IPS DF 19.7 (cell line): ENCODE data around the gene FRMD3.

Experiments
- DNase-seq: peaks from one replicate; pipeline ENCODE4 v3.0.0-alpha.2; 2013; ENCODE audit warnings: low read depth, low spot score

The FRMD3 gene

DNA sequence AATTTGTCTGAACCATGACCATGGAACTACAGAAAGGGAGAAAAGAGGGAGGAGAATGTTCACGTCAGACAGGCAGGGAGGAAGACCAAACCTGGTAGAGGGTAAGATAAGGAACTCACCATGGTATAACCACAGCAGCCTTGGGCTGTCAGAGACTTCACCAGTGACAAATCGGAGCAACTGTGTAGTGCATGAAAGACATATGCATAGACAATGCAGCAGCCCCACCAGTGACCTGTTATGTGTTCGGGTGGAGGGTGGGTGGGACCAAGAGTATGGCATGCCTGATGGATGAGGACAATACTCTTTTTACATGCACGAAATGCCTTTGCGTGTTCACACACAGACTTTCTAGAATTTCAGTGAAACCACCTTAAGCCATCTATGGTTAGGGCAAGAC is 253.5 kb downstream of the FRMD3 start:
- DNase-seq: no peak

DNA sequence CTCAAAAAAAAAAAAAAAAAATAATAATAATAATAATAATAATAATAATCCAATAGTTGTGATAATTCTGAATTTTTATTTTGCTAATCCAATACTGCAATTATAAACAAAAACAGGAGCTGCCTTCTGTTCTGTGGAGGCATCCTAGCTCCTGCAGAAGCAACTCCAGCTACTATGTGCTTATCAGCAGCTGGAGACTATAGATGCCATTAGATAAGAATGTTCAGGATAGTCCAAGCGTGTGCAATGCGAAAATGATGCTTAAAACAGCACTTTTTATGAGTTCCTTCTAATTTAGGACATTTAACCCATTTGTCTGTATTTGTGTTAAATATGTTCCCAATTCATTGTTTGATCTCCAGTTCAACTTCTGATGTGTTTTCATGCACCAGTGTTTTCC is 254.7 kb downstream of the FRMD3 start:
- no peak for DNase-seq

DNA sequence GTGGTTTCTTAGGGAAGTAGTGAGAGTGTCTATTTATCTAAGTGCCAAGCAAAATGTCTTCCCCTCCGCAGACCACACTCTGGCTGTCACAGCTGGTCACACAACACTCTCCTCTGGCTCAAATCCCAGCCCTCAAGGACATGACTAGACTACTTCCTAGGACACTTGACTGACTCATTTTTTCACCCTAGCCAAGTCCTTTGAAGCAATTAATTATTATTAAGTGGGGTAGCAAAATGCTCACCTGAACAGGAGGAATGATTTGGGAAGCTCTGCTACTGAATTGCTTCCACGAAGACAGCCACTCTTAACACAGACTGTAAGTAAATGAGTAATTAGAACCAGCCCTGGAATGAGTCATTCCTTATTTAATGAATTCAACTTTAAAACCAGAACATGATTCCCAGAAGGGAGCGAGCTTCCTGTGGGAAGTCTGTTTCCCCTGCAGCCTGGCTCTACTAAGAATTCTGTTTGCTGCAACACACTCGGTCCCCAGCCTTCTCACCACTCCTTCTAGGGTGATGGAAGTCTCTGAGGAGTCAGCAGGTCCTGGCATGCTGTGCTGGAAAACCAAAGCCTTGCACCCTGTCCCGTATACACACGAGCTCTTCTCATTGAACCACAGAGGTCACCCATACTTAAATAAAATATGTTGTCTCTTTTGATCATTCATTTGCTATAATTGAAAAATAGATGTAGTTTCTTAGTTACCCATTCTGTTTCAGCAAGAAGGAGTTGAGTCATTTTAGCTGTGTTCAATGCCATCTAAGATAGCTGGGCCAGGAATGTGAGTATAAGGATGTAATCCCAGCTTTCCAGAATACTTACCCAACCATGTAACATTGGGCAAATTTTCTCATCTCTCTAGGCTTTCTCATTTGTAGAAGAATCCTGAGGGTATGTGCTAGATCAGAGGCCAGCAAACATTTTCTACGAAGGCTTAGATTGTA is 256.6 kb downstream of the FRMD3 start:
- no peak for DNase-seq

DNA sequence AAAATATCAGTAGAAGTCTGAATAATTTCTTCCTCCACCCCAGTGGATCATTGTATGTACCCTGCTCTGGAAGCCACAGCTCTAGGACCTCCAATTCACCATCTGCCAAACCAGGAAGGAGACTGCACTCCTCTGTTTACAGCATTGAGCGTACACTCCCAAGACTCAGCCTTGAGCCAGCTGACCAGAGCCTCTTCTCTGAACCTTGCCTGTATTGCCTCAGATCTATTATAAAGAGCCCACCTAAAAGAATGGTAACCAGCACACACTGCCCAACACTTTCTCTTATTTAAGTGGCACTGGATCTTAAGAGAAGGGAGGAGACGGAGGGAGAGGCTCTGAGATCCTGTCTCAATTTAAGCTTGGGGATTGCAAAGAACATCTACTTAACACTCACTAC is 257.4 kb downstream of the FRMD3 start:
- DNase-seq: no peak

DNA sequence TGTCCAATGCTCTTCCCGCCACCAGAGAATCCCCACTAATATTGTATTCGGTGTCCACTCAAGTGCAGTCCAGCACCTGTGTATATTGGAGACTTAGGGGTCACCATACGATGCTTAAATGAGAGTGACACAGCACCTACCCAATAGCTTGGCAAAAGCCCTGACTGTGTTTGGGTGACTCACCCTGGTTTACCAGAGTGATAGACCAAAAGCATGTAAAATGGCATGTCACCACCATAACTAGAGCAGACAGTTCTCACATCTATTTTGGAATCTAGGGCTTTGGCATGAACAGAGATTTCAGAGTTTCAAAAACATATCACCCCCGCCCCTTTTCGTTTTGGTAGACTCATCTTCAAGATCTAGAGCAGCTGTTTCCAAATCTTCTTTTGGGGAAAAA is 257.9 kb downstream of the FRMD3 start:
- no peak for DNase-seq

DNA sequence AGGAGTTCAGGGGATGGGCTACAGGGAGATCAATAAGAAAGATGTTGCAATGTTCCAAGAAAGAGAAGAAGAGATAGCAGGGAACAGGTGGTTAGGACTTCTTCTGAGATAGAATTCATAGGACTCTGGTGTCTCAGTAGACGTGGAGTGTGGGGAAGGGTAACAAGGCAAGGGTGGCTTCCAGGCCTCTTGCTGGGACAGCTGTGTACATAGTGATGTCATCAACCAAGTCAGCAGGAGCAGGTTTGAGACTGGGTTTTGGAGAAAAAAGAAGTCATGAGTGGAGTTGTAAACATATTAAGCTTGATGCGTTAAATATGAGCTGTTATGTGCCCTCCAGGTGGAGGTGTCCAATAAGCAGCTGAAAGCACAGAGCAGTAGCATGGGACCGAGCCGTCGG is 263.4 kb downstream of the FRMD3 start:
- DNase-seq: no peak

DNA sequence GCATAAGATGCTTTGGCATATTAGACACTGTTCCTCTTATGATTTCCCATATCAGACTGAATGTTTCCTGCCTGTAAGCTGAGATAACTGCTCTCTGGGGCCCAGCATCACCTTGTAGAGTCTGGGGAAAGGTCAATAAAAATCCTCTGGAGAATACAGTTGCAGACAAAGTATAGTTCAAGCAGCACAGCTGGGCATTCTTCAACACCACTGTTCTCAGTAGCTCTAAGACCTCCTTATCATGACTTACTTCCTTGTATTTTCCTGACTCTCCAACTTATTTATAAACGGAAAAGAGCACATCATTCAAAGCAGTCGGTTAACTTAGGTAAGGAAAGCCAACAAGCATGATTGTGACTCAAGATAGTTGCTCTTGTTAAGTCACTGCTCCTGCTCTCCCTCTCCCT is 266.5 kb downstream of the FRMD3 start:
- no peak for DNase-seq

DNA sequence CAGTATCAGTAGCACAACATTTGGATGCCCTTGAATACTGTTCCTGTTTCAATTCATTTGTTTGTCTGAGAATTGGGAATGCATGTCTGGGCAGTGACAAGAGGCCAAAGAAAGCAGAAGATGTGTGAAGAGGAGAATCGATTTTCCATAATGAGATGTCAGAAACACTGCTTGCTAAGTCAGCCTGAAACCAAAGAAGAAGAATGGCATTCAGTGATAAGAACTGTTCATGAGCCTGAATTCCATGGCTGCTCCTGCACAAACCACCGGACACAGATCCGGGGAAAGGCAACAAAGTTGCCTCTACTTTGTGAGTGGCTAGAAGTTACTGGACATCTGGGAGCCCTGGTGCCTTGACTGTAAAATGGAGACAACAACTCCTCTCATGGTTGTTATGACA is 268.1 kb downstream of the FRMD3 start:
- no peak for DNase-seq

DNA sequence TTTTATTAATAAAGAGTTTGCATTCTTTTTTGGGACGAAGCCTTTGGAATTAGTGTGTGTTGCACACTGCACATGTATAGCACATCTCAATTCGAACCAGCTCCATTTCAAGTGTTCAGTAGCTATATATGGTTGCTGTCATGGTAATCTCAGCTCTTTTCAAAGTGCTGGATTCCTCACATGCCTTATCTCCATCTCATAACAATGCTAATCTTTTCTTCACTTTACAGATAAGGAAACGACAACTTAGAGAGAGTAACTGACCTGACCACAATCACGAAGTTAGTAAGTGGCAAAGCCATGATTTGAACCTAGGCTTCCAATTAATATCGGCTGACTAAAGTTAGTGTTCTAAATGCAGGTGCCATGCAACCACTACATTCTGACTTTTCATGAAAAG is 270.5 kb downstream of the FRMD3 start:
- no peak for DNase-seq

DNA sequence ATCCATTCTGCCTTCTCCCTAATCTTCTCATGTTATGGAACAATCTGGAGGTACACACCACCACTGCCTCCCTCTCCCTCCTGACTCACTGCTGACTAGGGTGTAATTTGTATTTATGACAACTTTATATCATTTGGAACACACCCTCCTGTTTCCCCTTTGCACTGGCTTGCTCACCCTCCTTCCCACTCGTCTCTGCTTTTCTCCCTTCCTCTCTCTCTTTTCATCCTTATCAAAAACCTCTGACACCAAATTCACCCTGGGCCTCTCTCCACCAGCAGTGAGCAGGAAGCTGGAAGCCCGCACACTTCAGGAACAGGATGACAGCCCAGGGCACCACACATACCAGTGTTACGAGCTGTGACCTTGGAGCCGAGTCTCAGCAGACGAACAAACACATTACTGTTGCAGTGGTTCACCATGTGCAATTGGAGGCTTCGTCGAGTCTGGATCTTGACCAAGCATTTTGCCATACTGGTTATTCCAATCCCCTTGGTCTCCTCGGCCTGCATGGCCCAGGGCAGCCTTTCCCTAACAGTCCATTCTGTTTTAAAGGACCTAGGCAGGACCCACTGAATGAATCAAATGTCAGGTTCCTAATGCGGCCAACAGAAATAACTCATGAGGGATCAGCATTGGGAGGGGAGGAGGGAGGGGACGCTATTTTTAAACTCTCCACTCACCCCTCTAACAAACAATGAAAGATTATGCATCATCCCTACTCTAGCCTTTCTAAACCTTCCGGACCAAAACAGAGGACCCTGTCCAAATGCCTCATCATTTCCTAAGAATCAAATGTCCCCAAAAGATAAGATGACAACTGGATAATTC is 271.3 kb downstream of the FRMD3 start:
- no peak for DNase-seq

DNA sequence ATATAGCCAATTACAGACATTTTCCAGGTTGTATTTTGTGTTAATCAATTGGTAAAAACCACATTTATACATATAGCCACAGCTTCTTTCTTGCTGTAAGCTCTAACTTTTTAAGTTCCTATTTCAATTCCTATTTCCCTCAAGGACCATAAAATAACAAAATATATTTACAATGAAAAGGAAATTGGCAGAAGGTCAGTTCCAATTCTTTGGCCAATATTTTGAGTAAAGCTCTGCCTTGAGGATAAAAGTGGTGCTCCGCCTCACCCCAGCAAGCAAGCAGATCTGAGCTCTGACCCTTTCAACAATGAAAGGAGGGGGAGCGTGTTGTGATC is 271.9 kb downstream of the FRMD3 start:
- no peak for DNase-seq

DNA sequence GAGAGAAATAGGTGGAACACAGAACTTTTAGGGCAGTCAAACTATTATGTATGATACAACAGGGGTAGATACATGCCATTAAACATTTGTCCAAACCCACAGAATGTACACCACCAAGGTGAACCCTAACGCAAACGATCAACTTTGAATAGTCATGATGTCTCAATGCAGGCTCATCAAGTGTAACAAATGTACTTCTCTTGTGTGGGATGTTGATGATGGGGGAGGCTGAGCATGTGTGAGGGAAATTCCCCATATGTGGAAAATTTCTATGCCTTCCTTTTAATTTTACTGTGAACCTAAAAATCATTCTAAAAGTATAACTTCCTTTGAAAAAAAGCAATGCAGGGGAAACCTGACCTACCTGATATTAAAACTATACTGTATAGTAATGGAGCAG is 273.9 kb downstream of the FRMD3 start:
- DNase-seq: no peak

DNA sequence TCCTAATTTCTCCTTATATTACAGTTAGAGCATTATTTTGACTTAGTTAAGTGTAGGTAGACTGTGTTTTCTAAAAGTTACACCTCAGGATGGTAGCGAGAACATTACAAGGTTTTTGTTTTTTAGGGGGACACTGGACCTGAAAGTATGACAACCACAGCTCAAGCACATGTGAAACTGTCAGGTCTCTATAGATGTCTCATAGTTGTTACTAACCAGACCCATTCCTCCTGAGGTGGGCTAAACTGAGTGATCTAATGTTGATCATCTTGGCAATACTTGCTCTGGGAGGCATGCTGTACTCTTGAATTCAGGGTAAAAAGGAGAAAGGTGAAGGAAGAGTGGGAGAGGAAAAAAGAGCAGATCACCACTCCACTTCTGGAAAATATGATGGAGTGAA is 278.6 kb downstream of the FRMD3 start:
- DNase-seq: no peak

DNA sequence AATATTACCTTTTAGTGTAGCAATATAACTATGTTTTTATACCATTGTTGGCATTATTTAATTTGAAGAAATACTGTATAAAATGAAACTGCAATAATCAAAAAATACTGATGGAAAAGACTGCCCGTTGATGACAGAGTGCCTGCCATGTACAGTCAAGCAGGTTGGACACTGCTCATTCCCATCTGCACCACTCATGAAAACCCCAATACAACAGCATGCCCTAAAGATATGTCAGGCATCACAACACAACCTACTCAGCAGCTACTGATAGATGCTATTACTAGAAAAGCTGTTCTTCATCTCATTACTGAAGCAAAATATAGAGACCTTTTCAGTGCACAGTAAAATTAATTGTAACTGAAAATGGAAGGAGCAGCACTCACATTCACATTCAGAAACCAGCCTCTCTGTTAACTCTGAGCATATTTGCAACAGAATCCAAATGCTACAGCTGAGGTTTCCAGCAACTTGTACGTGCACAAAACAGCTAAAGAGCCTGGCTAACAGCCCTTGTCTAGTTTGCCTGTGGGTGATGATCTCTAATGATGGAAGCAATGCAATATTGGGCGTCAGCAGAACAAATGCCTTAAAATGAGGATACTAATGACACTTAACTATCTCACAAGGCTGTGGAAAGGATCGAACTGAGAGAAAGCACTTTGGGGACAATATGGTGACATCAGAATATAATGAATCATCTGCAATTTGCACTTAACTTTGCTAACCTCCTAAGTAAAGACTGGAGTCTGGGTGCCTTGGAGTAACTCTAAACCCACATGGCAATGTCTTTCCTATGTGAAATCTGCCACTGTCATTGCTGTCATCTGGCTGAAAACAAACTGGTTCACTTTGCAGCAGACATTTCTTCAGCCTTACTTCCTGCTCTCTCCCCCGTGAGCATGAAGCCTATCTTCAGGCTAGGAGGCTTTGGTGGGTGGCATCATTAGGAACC is 280.0 kb downstream of the FRMD3 start:
- DNase-seq: no peak

DNA sequence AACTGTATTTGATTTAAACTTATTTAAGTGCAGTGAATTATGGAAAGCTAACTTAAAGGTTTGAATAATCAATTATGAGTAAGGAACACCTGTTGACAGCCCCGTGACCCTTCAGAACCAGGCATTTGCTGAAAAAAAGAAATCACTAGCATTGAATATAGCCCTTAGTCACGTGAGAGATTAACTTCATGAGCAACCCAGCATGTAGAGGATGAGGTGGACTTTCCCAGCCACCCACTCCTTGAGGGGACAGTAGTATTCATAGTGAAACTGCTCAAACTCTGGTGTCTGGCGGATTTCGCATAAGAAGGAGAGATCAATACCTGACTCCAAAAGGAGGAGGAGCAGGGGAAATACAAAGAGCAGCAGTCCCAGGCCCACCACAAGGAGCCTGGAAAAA is 290.5 kb downstream of the FRMD3 start:
- no peak for DNase-seq

DNA sequence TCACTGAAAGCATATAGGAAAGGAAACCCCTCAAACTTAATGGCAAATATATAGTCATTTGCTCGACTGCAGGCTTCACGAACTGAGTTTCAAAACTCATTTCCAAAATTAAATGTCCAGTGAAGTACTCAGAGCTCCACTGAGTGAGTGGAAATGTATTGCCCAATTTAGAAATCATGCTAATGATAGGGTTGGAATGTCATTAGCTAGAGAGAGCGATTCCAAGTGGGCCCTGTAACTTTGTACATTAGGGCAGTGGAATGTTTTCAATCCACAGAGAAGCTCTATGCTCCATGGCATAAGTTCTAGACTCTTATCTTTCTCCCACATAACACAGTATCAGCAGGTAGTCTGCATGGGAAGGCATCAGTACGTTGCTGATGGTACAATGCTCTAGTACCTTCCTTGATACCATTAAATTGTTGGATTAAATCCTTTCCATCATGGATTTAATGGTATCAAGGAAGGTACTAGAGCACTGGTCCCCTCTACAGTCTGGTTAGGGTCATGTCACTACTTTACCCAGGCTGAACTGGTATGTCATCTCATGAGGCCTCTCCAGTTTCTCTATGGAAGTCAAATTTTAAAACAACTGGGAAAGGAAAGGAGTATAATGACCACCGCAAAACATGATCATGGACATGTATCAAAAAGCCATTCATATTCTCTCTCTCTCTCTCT is 292.1 kb downstream of the FRMD3 start:
- no peak for DNase-seq

DNA sequence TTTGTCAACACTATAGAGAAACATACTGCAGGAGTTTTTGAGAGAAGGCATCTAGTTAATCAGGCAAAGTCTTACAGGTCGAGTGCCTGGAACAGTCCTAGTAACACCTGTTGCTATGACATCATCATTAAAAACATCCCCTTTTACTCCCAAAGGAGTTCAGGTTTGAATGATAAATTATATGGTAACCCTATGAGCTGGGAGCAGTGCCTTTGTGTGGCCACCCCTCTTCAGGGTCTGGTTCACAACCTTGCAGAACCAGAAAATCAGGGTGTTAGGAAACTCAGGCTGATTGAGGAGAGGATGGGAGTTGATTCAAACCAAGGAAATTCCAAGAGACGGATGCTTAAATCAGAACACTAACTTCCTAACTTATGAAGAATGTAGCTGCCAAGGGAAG is 296.1 kb downstream of the FRMD3 start:
- no peak for DNase-seq

DNA sequence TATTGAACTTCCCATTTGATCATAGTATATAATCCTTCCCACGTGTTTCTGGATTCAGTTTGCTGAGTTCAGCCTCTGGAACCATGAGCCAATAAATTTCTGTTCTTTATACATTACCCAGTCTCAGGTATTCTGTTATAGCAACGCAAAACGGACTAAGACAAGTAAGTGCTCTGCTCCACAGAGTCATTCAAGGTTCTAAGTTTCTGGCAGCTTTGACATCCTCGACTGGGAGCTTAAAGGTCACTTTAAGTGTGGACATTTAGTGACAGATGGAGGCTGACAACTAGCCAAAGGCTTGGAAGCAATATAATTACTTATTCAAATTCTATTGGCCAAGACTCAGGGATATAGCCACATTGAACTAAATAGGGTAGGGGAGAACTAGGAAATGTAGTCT is 297.5 kb downstream of the FRMD3 start:
- DNase-seq: no peak

DNA sequence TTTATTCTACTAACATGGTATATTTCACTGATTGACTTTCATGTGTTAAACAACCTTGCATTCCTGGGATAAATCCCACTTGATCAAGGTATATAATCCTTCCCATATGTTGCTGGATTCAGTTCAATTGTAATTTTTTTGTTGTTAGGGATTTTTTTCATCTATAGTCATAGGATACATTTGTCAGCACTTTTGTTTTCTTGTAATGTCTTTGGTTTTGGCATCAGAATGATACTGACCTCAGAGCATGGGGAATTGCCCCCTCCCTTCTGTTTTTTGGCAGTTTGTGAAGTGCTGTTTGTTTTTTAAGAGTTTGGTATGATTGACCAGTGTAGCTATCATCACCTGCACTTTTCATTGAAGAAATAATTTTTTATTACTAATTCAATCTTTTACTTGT is 298.5 kb downstream of the FRMD3 start:
- DNase-seq: no peak

DNA sequence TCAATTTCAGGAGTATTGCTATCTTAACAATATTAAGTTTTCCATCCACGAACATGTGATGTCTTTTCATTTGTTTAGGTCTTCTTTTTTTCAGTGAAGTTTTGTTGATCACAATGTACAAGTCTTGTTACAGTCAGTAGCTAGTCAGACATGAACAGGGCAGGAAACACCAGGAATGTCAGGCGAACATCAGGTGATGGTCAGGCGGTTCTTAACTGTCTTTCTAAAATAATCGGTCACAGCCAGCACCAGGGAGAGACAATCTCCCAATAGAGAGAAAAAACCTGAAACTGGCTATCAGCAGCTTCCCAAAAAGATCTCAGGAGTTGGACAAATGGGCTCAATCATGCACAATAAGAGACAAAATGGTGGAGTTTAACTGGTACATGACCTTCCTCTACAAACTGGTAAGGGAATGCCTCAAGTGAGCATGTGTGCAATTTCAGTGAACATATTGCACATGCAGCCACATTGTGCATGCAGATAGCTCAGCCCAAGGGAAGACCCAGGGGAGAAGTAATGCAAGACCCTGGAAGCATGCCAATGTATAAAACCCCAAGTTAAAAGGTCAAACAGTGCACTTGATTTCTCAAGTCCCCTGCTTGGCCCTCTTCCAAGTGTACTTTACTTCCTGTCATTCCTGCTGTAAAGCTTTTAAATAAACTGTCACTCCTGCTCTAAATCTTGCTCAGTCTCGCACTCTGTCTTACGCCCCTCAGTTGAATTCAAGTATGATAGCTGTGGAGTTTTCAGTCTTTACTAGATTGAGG is 299.1 kb downstream of the FRMD3 start:
- DNase-seq: no peak
